HCT116 (cell line): ENCODE measurements around the gene CCDC91. TPM values are rescaled to one million over a fixed set of nuclear protein-coding genes. Genes with fewer than 3 reads are reported as not detected.

Experiments used
- ATAC-seq: fragments of 200-7000 bp; cut with Tn5 transposase; 2 replicates; pipeline ENCODE4 v1.9.1; 2020; ENCODE audit warnings: mild to moderate bottlenecking, moderate library complexity
- BruUV-seq: library from RNA; stranded (reverse); fragments of 400-500 nt; replicated peaks from 2 replicates; lab custom pipeline; 2021; lab: Mats Ljungman, UMichigan
- CTCF ChIA-PET: fragments of 300-600 bp; sonication (Branson Sonifier 250); formaldehyde crosslinking; loops from one replicate; lab custom pipeline; 2021; ENCODE audit warnings: antibody characterized with exemption; lab: Charles Lee
- POLR2A ChIA-PET: fragments of 300-600, 350-600 bp; sonication (Branson Sonifier 250); formaldehyde crosslinking; loops from one replicate; lab custom pipeline; 2021; ENCODE audit warnings: antibody characterized with exemption; lab: Charles Lee
- RAD21 ChIA-PET, 2 experiments: fragments of 300-600 bp; sonication (Branson Sonifier 250); formaldehyde crosslinking; loops; one replicate each; lab custom pipeline; 2023; ENCODE audit warnings: low total read pairs in 2 of 2; ENCODE audit not compliant: uncharacterized antibody in 2 of 2, unreplicated experiment in 2 of 2, low non-redundant PET in 1 of 2; lab: Charles Lee
- DNase-seq: peaks from one replicate; pipeline ENCODE4 v3.0.0-alpha.2; 2010; ENCODE audit warnings: low read depth, low spot score
- H2AFZ ChIP-seq: fragments of 200-600 bp; shearing (Covaris generic), sonication (generic); 2 replicates; pipeline ENCODE4 v1.6.1; 2017; ENCODE audit warnings: low read depth, mixed run types, mixed read lengths, antibody characterized with exemption, low read length; ENCODE audit not compliant: poor library complexity, severe bottlenecking
- H3K27ac ChIP-seq: 2 replicates; pipeline ENCODE4 v1.5.1; 2012; ENCODE audit warnings: low read depth, low read length
- H3K27me3 ChIP-seq: fragments of 200-600 bp; sonication (generic); 2 replicates; pipeline ENCODE4 v1.6.1; 2016; ENCODE audit warnings: mixed run types, low read length, mixed read lengths; ENCODE audit not compliant: insufficient read depth
- H3K36me3 ChIP-seq, 2 experiments: fragments of 200-500 bp in 1 of 2; fragments of 200-600 bp in 1 of 2; sonication (Bioruptor generic) in 1 of 2; sonication (generic) in 1 of 2; 2 replicates each; pipeline versions ENCODE4 v1.5.1 to v1.6.1; 2014 to 2016; ENCODE audit warnings: low read length in 2 of 2, inconsistent platforms in 1 of 2, mixed read lengths in 1 of 2, mixed run types in 1 of 2; ENCODE audit not compliant: insufficient read depth in 2 of 2, control insufficient read depth in 1 of 2
- H3K4me1 ChIP-seq, 2 experiments: fragments of 200-600 bp in 1 of 2; sonication (generic) in 1 of 2; 2 replicates each; pipeline versions ENCODE4 v1.5.1 to v1.6.1; 2012 to 2017; ENCODE audit warnings: low read length in 2 of 2, inconsistent platforms in 1 of 2, mild to moderate bottlenecking in 1 of 2, mixed read lengths in 1 of 2, mixed run types in 1 of 2, moderate library complexity in 1 of 2; ENCODE audit not compliant: insufficient read depth in 2 of 2, control insufficient read depth in 1 of 2
- H3K4me2 ChIP-seq: fragments of 200-600 bp; sonication (generic); 2 replicates; pipeline ENCODE4 v1.6.1; 2017; ENCODE audit warnings: mixed run types, low read length, mixed read lengths
- H3K4me3 ChIP-seq, 2 experiments: fragments of 200-600 bp in 1 of 2; sonication (generic) in 1 of 2; replicated peaks in 1 of 2; 2 replicates each; pipeline ENCODE4 v1.5.1; 2011 to 2016; ENCODE audit warnings: low read length in 2 of 2, control low read depth in 1 of 2, low read depth in 1 of 2, mild to moderate bottlenecking in 1 of 2, mixed read lengths in 1 of 2, mixed run types in 1 of 2
- H3K79me2 ChIP-seq: fragments of 200-600 bp; sonication (generic); 2 replicates; pipeline ENCODE4 v1.6.1; 2017; ENCODE audit warnings: mild to moderate bottlenecking, mixed run types, low read length, moderate library complexity, mixed read lengths; ENCODE audit not compliant: insufficient read depth
- H3K9ac ChIP-seq: fragments of 200-600 bp; sonication (generic); 2 replicates; pipeline ENCODE4 v1.6.1; 2016; ENCODE audit warnings: low read length, mixed read lengths
- H3K9me2 ChIP-seq: fragments of 200-600 bp; sonication (generic), shearing (Covaris generic); 2 replicates; pipeline ENCODE4 v1.6.1; 2017; ENCODE audit warnings: mixed run types, mild to moderate bottlenecking, moderate library complexity; ENCODE audit not compliant: insufficient read depth
- H3K9me3 ChIP-seq, 2 experiments: fragments of 200-500 bp in 1 of 2; fragments of 200-600 bp in 1 of 2; sonication (Bioruptor generic) in 1 of 2; sonication (generic) in 1 of 2; 2 replicates each; pipeline ENCODE4 v1.6.1; 2014 to 2017; ENCODE audit warnings: low read length in 2 of 2, mixed read lengths in 2 of 2, inconsistent platforms in 1 of 2, low read depth in 1 of 2, mild to moderate bottlenecking in 1 of 2, mixed run types in 1 of 2, moderate library complexity in 1 of 2; ENCODE audit not compliant: control insufficient read depth in 1 of 2, insufficient read depth in 1 of 2
- H4K20me1 ChIP-seq: fragments of 200-600 bp; sonication (generic), shearing (Covaris generic); 2 replicates; pipeline ENCODE4 v1.6.1; 2017; ENCODE audit warnings: mixed run types, mild to moderate bottlenecking, moderate library complexity; ENCODE audit not compliant: insufficient read depth
- CBX3 ChIP-seq: IDR thresholded peaks from 2 replicates; pipeline ENCODE4 v1.6.1; 2012; ENCODE audit warnings: low read depth
- EGR1 ChIP-seq: IDR thresholded peaks from 2 replicates; pipeline ENCODE4 v1.6.1; 2012; ENCODE audit warnings: low read depth
- ELF1 ChIP-seq: IDR thresholded peaks from 2 replicates; pipeline ENCODE4 v1.6.1; 2012; ENCODE audit warnings: low read depth, borderline replicate concordance
- EZH2 ChIP-seq: fragments of 200-600 bp; sonication (generic); IDR thresholded peaks from 2 replicates; pipeline ENCODE4 v1.6.1; 2017; ENCODE audit warnings: antibody characterized with exemption, mixed run types
- FOSL1 ChIP-seq: IDR thresholded peaks from 2 replicates; pipeline ENCODE4 v1.6.1; 2012; ENCODE audit warnings: low read depth
- JUND ChIP-seq: IDR thresholded peaks from 2 replicates; pipeline ENCODE4 v1.6.1; 2012
- POLR2A ChIP-seq: IDR thresholded peaks from 2 replicates; pipeline ENCODE4 v1.7.0; 2011; ENCODE audit warnings: borderline replicate concordance; ENCODE audit not compliant: insufficient read depth, insufficient read length; ENCODE audit errors: extremely low read depth
- SIN3A ChIP-seq: IDR thresholded peaks from 2 replicates; pipeline ENCODE4 v1.6.1; 2012; ENCODE audit warnings: low read depth
- SP1 ChIP-seq: IDR thresholded peaks from 2 replicates; pipeline ENCODE4 v1.6.1; 2012; ENCODE audit warnings: low read depth
- TCF7L2 ChIP-seq: IDR thresholded peaks from 2 replicates; pipeline ENCODE4 v1.7.0; 2011; ENCODE audit warnings: borderline replicate concordance, inconsistent platforms; ENCODE audit not compliant: insufficient read depth, insufficient read length; ENCODE audit errors: extremely low read depth
- ZFX ChIP-seq: fragments of 450-650 bp; IDR thresholded peaks from 2 replicates; pipeline ENCODE4 v1.6.1; 2017
- ZNF274 ChIP-seq: fragments of 200-500 bp; sonication (Bioruptor generic); IDR thresholded peaks from 2 replicates; pipeline ENCODE4 v1.6.1; 2014; ENCODE audit warnings: mild to moderate bottlenecking, low read depth, low read length, inconsistent platforms
- intact Hi-C: fragments of 100-400 bp; cut with micrococcal nuclease; formaldehyde crosslinking; loops from 2 replicates; pipeline ENCODE4 v1.10.0; 2022
- total RNA-seq: library from RNA; stranded (reverse); gene quantifications from one replicate; pipeline ENCODE4 v1.2.1, GENCODE V29; 2021; ENCODE audit not compliant: unreplicated experiment
- TF ChIP-seq, protein P1 (sequence below), 3 experiments: fragments of 200-600 bp in 1 of 3; sonication (generic) in 1 of 3; IDR thresholded peaks in 2 of 3; conservative IDR thresholded peaks in 1 of 3; 2 replicates each; pipeline ENCODE4 v1.5.1; 2012 to 2017; ENCODE audit warnings: low read depth in 2 of 3, low read length in 2 of 3, antibody characterized with exemption in 1 of 3, borderline replicate concordance in 1 of 3, control low read depth in 1 of 3, mild to moderate bottlenecking in 1 of 3, mixed read lengths in 1 of 3, mixed run types in 1 of 3, moderate library complexity in 1 of 3; ENCODE audit not compliant: insufficient read depth in 1 of 3
- TF ChIP-seq, protein P2 (sequence below): IDR thresholded peaks from 2 replicates; pipeline ENCODE4 v1.6.1; 2011; ENCODE audit warnings: mild to moderate bottlenecking, low read length, moderate library complexity; ENCODE audit not compliant: insufficient replicate concordance; ENCODE audit errors: extremely low read depth
- TF ChIP-seq, protein P3 (sequence below): IDR thresholded peaks from 2 replicates; pipeline ENCODE4 v1.6.1; 2012

The CCDC91 gene
- total RNA-seq, 1 experiment from 2014 or later = 18.1 TPM

DNA sequence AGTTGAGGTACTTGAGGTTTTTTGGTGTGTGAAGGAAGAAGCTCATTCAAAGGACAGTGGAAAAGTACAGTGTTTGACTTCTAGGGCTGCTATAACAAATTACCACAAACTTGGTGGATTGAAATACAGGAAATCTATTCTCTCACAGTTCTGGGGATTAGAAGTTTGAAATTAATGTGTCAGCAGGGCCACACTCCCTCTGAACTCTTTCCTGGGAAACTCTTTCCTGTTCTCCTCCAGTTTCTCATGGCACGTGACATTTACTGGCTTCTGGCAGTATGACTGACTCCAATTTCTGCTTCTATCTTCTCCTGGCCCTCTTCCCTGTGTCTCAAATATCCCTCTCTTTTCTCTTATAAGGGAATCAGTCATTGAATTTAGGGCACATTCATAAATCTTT lies 160.2 kb downstream of the CCDC91 start:
- no peak for TF ChIP-seq SIN3A
- TF ChIP-seq SP1 = no peak
- TF ChIP-seq, all 23 proteins: peak for 0
- H3K9ac ChIP-seq = no peak overlapping the region
- no peak for ATAC-seq
- intact Hi-C loops = no loop called here
- no peaks in the 10 kb centered on the region for H3K9me2 ChIP-seq
- H4K20me1 ChIP-seq = no peaks in the 10 kb centered on the region
- no peaks in the 10 kb centered on the region for H3K36me3 ChIP-seq
- ChIA-PET RAD21 (no interaction called here), POLR2A (no interaction called here), CTCF (no interaction called here)
- H3K9me3 ChIP-seq = peaks cover 0 to 5% of the 10 kb centered on the region in 2 experiments; a peak in 1 of 4 replicates
- no peak overlapping the region for H3K4me2 ChIP-seq
- H3K27me3 ChIP-seq = no peaks in the 10 kb centered on the region
- no peak overlapping the region for H3K4me3 ChIP-seq
- H2AFZ ChIP-seq = no peak overlapping the region
- H3K79me2 ChIP-seq = no peaks in the 10 kb centered on the region
- BruUV-seq = no TSS peak
- no peaks in the 10 kb centered on the region for H3K4me1 ChIP-seq
- H3K27ac ChIP-seq = no peak overlapping the region
- DNase-seq = no peak

DNA sequence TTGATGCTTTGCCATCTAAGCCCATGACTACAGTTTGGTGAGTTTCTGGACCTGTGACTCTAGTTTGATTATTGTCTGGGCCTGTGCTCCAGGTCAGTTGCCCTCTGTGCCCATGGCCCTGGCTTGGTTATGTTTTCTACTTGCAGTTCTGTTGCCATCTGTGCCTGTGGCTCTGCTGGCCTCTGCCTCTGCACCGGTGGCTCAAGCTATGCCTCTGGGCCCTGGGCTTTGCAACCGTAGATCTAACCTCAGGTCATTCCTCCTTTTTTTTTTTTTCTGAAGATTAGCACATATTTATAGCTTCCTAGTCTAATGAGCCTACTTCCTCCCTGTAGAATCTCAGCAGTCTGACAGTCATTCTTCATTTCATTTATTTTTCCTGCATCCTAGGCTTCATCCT lies 161.2 kb downstream of the CCDC91 start:
- ChIA-PET POLR2A (no interaction called here), RAD21 (no interaction called here), CTCF (no interaction called here)
- DNase-seq (no peak), ATAC-seq (no peak)
- Histone ChIP-seq H3K27me3 (no peaks in the 10 kb centered on the region), H3K4me1 (no peaks in the 10 kb centered on the region), H3K27ac (no peak overlapping the region), H3K9me3 (peaks cover 0 to 5% of the 10 kb centered on the region in 2 experiments; a peak in 1 of 4 replicates), H2AFZ (no peak overlapping the region), H3K4me2 (no peak overlapping the region), H4K20me1 (no peaks in the 10 kb centered on the region), H3K79me2 (no peaks in the 10 kb centered on the region), H3K4me3 (no peak overlapping the region), H3K9me2 (no peaks in the 10 kb centered on the region), H3K36me3 (no peaks in the 10 kb centered on the region), H3K9ac (no peak overlapping the region)
- intact Hi-C loops = no loop called here
- BruUV-seq = no TSS peak
- TF ChIP-seq JUND = no peak
- TF ChIP-seq EZH2 = no peak
- TF ChIP-seq, protein P1, sequence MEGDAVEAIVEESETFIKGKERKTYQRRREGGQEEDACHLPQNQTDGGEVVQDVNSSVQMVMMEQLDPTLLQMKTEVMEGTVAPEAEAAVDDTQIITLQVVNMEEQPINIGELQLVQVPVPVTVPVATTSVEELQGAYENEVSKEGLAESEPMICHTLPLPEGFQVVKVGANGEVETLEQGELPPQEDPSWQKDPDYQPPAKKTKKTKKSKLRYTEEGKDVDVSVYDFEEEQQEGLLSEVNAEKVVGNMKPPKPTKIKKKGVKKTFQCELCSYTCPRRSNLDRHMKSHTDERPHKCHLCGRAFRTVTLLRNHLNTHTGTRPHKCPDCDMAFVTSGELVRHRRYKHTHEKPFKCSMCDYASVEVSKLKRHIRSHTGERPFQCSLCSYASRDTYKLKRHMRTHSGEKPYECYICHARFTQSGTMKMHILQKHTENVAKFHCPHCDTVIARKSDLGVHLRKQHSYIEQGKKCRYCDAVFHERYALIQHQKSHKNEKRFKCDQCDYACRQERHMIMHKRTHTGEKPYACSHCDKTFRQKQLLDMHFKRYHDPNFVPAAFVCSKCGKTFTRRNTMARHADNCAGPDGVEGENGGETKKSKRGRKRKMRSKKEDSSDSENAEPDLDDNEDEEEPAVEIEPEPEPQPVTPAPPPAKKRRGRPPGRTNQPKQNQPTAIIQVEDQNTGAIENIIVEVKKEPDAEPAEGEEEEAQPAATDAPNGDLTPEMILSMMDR (IDR thresholded peaks at IDR 0.05 in 2 of 3, conservative IDR thresholded peaks at IDR 0.05 in 1 of 3; ENCODE audit: borderline replicate concordance in 1 of 3, insufficient read depth in 1 of 3, low read depth in 2 of 3, low read length in 2 of 3) = no peak
- TF ChIP-seq TCF7L2 = no peak
- TF ChIP-seq SIN3A = no peak
- TF ChIP-seq POLR2A = no peak
- TF ChIP-seq SP1 = no peak
- no peak for TF ChIP-seq CBX3
- TF ChIP-seq FOSL1 = no peak
- TF ChIP-seq, protein P2, sequence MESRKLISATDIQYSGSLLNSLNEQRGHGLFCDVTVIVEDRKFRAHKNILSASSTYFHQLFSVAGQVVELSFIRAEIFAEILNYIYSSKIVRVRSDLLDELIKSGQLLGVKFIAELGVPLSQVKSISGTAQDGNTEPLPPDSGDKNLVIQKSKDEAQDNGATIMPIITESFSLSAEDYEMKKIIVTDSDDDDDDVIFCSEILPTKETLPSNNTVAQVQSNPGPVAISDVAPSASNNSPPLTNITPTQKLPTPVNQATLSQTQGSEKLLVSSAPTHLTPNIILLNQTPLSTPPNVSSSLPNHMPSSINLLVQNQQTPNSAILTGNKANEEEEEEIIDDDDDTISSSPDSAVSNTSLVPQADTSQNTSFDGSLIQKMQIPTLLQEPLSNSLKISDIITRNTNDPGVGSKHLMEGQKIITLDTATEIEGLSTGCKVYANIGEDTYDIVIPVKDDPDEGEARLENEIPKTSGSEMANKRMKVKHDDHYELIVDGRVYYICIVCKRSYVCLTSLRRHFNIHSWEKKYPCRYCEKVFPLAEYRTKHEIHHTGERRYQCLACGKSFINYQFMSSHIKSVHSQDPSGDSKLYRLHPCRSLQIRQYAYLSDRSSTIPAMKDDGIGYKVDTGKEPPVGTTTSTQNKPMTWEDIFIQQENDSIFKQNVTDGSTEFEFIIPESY = no peak
- no peak for TF ChIP-seq ZNF274
- no peak for TF ChIP-seq ELF1
- TF ChIP-seq, protein P3, sequence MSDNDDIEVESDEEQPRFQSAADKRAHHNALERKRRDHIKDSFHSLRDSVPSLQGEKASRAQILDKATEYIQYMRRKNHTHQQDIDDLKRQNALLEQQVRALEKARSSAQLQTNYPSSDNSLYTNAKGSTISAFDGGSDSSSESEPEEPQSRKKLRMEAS = no peak
- no peak for TF ChIP-seq EGR1
- TF ChIP-seq ZFX = no peak
